Measurements from ENCODE around the gene GAN. TPM values are rescaled to one million over a fixed set of nuclear protein-coding genes. Genes with fewer than 3 reads are reported as not detected.
"Not testable (repeated sequence)": the region's sequence is repeated elsewhere in the genome, so short reads cannot be mapped to it uniquely, and the experiment has no call there.

Gene GAN
- total and polyA plus RNA-seq, 2 experiments from 2014 or later: 1.6 to 5.7 TPM

DNA sequence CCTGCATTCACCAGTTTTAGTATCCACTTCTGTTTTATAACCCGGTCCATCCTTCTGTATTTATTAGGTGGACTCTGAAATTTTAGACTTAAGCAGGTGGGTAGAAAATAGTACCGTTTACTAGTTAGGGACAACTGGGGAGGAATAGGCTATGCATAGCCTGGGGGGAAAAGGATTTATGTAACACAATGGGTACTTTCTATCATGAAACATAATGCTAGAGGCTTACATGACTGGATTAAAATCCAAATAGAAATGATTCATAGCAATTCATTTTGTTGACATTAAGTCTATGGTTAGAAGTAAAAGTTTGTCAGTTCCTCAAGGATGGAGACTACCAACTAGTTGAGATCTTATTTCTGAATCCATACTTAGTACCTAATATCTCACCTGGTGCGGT is 18.6 kb downstream of the GAN start:
- peaks cover 54% of the 10 kb centered on the region for H3K79me2 ChIP-seq (ENCODE audit: insufficient read depth)
- H3K27me3 ChIP-seq (replicated peaks; ENCODE audit: insufficient read depth): no peaks in the 10 kb centered on the region
- DNase-seq: no peak
- WGBS, 2 experiments (ENCODE audit: low coverage in 1 of 2, low lambda C conversion rate in 2 of 2, missing lambda C conversion rate in 2 of 2): 99% methylated on average over 3 of the region's 3 CpGs
- no peak overlapping the region for H3K4me2 ChIP-seq (ENCODE audit: unreplicated experiment)
- H4K20me1 ChIP-seq (ENCODE audit: insufficient read depth): no peaks in the 10 kb centered on the region
- H3F3A ChIP-seq (ENCODE audit: insufficient read depth): no peaks in the 10 kb centered on the region
- in situ Hi-C loops (cut with MboI): no loop called here
- TF ChIP-seq EZH2phosphoT487 (IDR thresholded peaks at IDR 0.05; ENCODE audit: insufficient read depth, low read depth): no peak
- no peak for TF ChIP-seq EZH2 (IDR thresholded peaks at IDR 0.05; ENCODE audit: insufficient read depth, poor library complexity, severe bottlenecking)
- H3K36me3 ChIP-seq (ENCODE audit: low read depth): no peaks in the 10 kb centered on the region
- H3K9me2 ChIP-seq (ENCODE audit: insufficient read depth): no peaks in the 10 kb centered on the region
- no peaks in the 10 kb centered on the region for H3K9me3 ChIP-seq (ENCODE audit: low read depth)
- no peak overlapping the region for H3K4me3 ChIP-seq
- H3K27ac ChIP-seq: no peak overlapping the region
- no peak overlapping the region for H2AFZ ChIP-seq
- H3K9ac ChIP-seq: no peak overlapping the region
- no peaks in the 10 kb centered on the region for H3K4me1 ChIP-seq (ENCODE audit: insufficient read depth)

DNA sequence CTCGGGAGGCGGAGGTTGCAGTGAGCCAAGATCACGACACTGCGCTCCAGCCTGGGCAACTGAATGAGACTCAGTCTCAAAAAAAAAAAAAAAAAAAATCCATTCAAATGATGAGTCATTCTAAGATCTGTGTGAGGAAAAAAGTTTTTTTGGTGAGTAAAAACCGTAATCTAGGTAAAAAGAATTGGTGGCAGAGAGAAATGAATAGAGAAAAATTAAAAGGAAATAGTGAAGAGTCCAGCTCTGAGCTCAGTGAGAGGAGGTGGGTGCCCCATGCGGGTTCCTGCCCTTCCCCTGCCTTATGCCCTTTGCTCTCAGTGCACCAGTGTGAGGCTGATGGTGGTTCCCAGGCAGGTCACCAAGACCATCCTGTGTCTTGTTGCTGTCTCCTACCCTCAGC is 20.9 kb downstream of the GAN start:
- Histone ChIP-seq H3K27me3 (replicated peaks; ENCODE audit: insufficient read depth) (no peaks in the 10 kb centered on the region), H3K4me2 (ENCODE audit: unreplicated experiment) (no peak overlapping the region), H3K79me2 (ENCODE audit: insufficient read depth) (peaks cover 32% of the 10 kb centered on the region), H4K20me1 (ENCODE audit: insufficient read depth) (no peaks in the 10 kb centered on the region), H3K4me3 (no peak overlapping the region), H3K4me1 (ENCODE audit: insufficient read depth) (no peaks in the 10 kb centered on the region), H3K9me3 (ENCODE audit: low read depth) (no peaks in the 10 kb centered on the region), H3K9ac (no peak overlapping the region), H2AFZ (no peak overlapping the region), H3K9me2 (ENCODE audit: insufficient read depth) (no peaks in the 10 kb centered on the region), H3K36me3 (ENCODE audit: low read depth) (no peaks in the 10 kb centered on the region), H3F3A (ENCODE audit: insufficient read depth) (no peaks in the 10 kb centered on the region), H3K27ac (no peak overlapping the region)
- peak; percentile 6 for DNase-seq
- TF ChIP-seq EZH2phosphoT487 (IDR thresholded peaks at IDR 0.05; ENCODE audit: insufficient read depth, low read depth) (no peak), EZH2 (IDR thresholded peaks at IDR 0.05; ENCODE audit: insufficient read depth, poor library complexity, severe bottlenecking) (no peak)
- 94 to 98% methylated on average over 5 to 6 of the region's 6 CpGs for WGBS, 2 experiments (ENCODE audit: low coverage in 1 of 2, low lambda C conversion rate in 2 of 2, missing lambda C conversion rate in 2 of 2)
- in situ Hi-C loops (cut with MboI): no loop called here

DNA sequence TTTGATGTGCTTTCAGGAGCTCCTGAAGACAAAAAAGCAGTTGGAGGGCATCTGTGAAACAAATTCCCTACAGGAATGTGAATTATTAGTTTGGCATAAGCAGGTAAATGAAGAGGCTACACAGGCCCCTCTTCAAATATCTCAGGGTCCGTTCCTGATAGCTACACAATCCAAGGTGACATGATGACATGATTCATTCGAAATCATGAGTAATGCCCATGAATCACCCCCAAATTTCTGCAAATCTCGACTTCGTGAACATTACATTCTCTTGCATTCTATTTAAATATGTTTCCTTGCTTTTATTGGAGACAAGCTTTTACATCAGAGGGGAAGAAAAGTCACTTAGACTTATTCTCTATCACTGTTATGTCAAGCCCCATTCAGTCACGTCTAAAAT is 22.3 kb downstream of the GAN start:
- H4K20me1 ChIP-seq (ENCODE audit: insufficient read depth): no peaks in the 10 kb centered on the region

GRCh38 chr16:81345172-81345571 is 30.4 kb downstream of the GAN start:
- WGBS, 2 experiments (ENCODE audit: low coverage in 1 of 2, low lambda C conversion rate in 2 of 2, missing lambda C conversion rate in 2 of 2): 96 to 97% methylated on average over 3 of the region's 3 CpGs
- in situ Hi-C loops (cut with MboI): not testable (repeated sequence)

More for the DNA sequence above, 22.3 kb downstream of the GAN start:
- in situ Hi-C loops (cut with MboI): no loop called here
- TF ChIP-seq EZH2 (IDR thresholded peaks at IDR 0.05; ENCODE audit: insufficient read depth, poor library complexity, severe bottlenecking): no peak
- no peak for TF ChIP-seq EZH2phosphoT487 (IDR thresholded peaks at IDR 0.05; ENCODE audit: insufficient read depth, low read depth)
- Histone ChIP-seq H3K27me3 (replicated peaks; ENCODE audit: insufficient read depth) (no peaks in the 10 kb centered on the region), H3K4me2 (ENCODE audit: unreplicated experiment) (no peak overlapping the region), H2AFZ (no peak overlapping the region), H3K27ac (no peak overlapping the region), H3K9ac (no peak overlapping the region), H3K9me3 (ENCODE audit: low read depth) (no peaks in the 10 kb centered on the region), H3K36me3 (ENCODE audit: low read depth) (no peaks in the 10 kb centered on the region), H3K9me2 (ENCODE audit: insufficient read depth) (no peaks in the 10 kb centered on the region), H3K4me3 (no peak overlapping the region), H3K79me2 (ENCODE audit: insufficient read depth) (peaks cover 18% of the 10 kb centered on the region), H3K4me1 (ENCODE audit: insufficient read depth) (no peaks in the 10 kb centered on the region), H3F3A (ENCODE audit: insufficient read depth) (no peaks in the 10 kb centered on the region)
- peak; percentile 1 for DNase-seq
- 88 to 91% methylated on average over 5 of the region's 5 CpGs for WGBS, 2 experiments (ENCODE audit: low coverage in 1 of 2, low lambda C conversion rate in 2 of 2, missing lambda C conversion rate in 2 of 2)

DNA sequence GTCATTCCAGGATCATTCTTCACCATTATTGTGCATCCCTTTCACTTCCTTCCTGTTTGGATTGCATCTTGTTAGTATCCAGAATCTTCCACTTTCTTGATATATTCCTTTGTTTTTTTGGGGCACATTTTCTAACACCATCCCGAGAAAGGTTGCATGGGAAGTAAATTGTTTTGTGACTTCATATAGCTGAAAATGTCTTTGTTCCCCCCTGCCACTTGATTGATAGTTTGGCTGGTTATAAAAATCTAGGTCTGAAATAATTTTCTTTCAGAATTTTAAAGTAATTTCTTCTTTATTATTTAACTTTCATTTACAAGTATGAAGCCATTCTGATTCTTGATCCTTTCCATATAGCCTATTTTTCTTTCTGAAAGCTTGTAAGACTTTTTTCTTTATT is 32.7 kb downstream of the GAN start:
- H3K9me2 ChIP-seq (ENCODE audit: insufficient read depth): no peaks in the 10 kb centered on the region
- peaks cover 6% of the 10 kb centered on the region for H3K9me3 ChIP-seq (ENCODE audit: low read depth)
- H3F3A ChIP-seq (ENCODE audit: insufficient read depth): no peaks in the 10 kb centered on the region
- no peaks in the 10 kb centered on the region for H3K27me3 ChIP-seq (replicated peaks; ENCODE audit: insufficient read depth)
- H3K79me2 ChIP-seq (ENCODE audit: insufficient read depth): 0 out of 2 replicates have a peak, but pooled peaks cover 4% of the 10 kb centered on the region
- H2AFZ ChIP-seq: no peak overlapping the region
- 76 to 93% methylated on average over 1 of the region's 1 CpG for WGBS, 2 experiments (ENCODE audit: low coverage in 1 of 2, low lambda C conversion rate in 2 of 2, missing lambda C conversion rate in 2 of 2)
- no peaks in the 10 kb centered on the region for H3K4me1 ChIP-seq (ENCODE audit: insufficient read depth)
- H3K27ac ChIP-seq: no peak overlapping the region
- H3K4me2 ChIP-seq (ENCODE audit: unreplicated experiment): no peak overlapping the region
- no peak overlapping the region for H3K9ac ChIP-seq
- H3K36me3 ChIP-seq (ENCODE audit: low read depth): 0 out of 2 replicates have a peak, but pooled peaks cover 4% of the 10 kb centered on the region
- no peaks in the 10 kb centered on the region for H4K20me1 ChIP-seq (ENCODE audit: insufficient read depth)
- TF ChIP-seq EZH2phosphoT487 (IDR thresholded peaks at IDR 0.05; ENCODE audit: insufficient read depth, low read depth): no peak
- no peak for TF ChIP-seq EZH2 (IDR thresholded peaks at IDR 0.05; ENCODE audit: insufficient read depth, poor library complexity, severe bottlenecking)
- no peak overlapping the region for H3K4me3 ChIP-seq
- DNase-seq: no peak
- in situ Hi-C loops (cut with MboI): no loop called here

More at GRCh38 chr16:81345172-81345571, 30.4 kb downstream of the GAN start:
- not testable (repeated sequence) for H3K9me2 ChIP-seq (ENCODE audit: insufficient read depth); H3K27me3 ChIP-seq (replicated peaks; ENCODE audit: insufficient read depth); H2AFZ ChIP-seq; H3K27ac ChIP-seq; DNase-seq; H3K79me2 ChIP-seq (ENCODE audit: insufficient read depth); H3K4me2 ChIP-seq (ENCODE audit: unreplicated experiment); H3K9ac ChIP-seq; H4K20me1 ChIP-seq (ENCODE audit: insufficient read depth); H3K4me1 ChIP-seq (ENCODE audit: insufficient read depth); H3K9me3 ChIP-seq (ENCODE audit: low read depth); H3K4me3 ChIP-seq; H3K36me3 ChIP-seq (ENCODE audit: low read depth); H3F3A ChIP-seq (ENCODE audit: insufficient read depth)

All from GM23248 (cell line).